Effector memory CD4-positive, alpha-beta T cell (primary cell): ENCODE data around the gene IMPA2.

Experiments
- DNase-seq, 3 donors: peaks; one replicate each; pipeline ENCODE4 v3.0.0-alpha.2; 2020
- H3K27ac ChIP-seq: 2 replicates; pipeline ENCODE4 v1.7.0; 2013; ENCODE audit warnings: mild to moderate bottlenecking, low read length, moderate library complexity; ENCODE audit not compliant: insufficient read depth, poor library complexity, severe bottlenecking
- H3K27me3 ChIP-seq: replicated peaks from 2 replicates; pipeline ENCODE4 v1.7.0; 2013; ENCODE audit warnings: mild to moderate bottlenecking, low read length; ENCODE audit not compliant: insufficient read depth, control insufficient read depth, poor library complexity, severe bottlenecking
- H3K36me3 ChIP-seq: 2 replicates; pipeline ENCODE4 v1.7.0; 2013; ENCODE audit warnings: mild to moderate bottlenecking, low read length, moderate library complexity; ENCODE audit not compliant: control insufficient read depth, insufficient read depth
- H3K4me1 ChIP-seq: 2 replicates; pipeline ENCODE4 v1.7.0; 2013; ENCODE audit warnings: low read length, mild to moderate bottlenecking; ENCODE audit not compliant: control insufficient read depth, insufficient read depth, poor library complexity, severe bottlenecking
- H3K4me3 ChIP-seq: 2 replicates; pipeline ENCODE4 v1.7.0; 2013; ENCODE audit warnings: low read length, low read depth, mild to moderate bottlenecking; ENCODE audit not compliant: insufficient read depth, poor library complexity, severe bottlenecking
- H3K9me3 ChIP-seq: 2 replicates; pipeline ENCODE4 v1.7.0; 2013; ENCODE audit warnings: mild to moderate bottlenecking, low read length, moderate library complexity; ENCODE audit not compliant: control insufficient read depth

IMPA2 gene

DNA sequence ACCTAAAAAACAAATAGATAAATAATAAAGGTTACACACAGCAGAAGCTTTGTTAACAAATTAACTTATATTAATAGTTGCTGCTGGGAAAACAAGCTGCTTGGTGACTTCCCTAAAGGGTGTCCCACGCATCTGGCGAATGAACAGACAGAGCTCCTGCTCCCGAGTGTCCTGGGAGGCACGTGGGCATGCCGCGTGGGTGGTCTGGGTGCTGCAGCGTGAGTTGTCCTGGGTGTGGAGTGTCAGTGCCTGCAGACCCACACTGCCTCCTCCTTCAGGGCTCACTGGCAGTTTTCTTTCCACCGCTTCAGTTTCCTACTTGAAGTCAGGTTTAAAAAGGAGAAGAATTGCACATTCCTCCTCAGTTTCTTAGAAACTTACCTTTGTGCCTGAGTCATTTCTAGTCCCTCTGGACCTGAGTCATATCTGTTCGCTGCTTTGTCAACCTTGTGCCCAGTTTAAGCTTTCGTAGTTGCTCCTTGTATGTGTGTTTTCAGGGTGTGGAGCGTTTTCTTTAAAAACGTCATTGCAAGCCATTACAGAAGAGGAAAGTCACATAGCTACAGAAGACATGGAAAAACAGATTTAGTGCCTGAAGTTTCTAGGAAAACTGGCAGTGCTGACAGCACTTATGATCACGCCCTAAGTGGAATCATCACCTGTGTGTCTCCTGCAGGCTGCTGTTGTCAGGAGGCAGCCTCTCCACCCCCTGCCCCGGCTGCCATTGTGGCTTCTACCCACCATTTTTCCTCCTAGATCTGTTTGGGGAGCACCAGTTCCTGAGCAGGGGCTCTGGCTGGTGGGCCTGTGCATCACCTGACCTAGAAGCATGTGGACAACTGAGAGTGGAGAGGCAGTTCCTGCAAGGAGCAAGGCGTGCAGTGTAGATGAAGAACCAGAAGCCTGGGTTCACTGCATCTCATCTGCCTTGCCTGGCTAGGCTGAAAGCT, 24.5 kb downstream of the IMPA2 start:
- no peaks in the 10 kb centered on the region for H3K4me1 ChIP-seq
- H3K27ac ChIP-seq = no peak overlapping the region
- DNase-seq = no peak
- H3K27me3 ChIP-seq = no peaks in the 10 kb centered on the region
- H3K36me3 ChIP-seq = no peaks in the 10 kb centered on the region
- H3K9me3 ChIP-seq = no peaks in the 10 kb centered on the region
- H3K4me3 ChIP-seq = no peak overlapping the region

DNA sequence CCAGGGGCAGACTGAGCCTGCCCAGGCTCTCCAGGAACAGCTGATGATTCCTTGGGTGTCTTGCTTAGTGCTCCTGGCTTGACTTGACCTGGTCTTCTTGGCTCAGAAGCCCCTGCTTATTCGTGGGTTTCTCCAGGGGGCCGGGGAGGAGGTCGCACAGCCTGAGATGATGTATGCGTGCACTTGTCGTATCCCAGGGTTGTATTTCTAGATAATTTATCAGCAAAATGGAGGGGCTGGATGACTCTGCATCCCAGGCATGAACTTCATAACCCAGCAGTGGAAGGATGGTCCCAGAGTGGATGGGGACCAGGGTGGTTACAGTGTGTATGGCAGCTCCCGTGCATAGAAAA, 25.2 kb downstream of the IMPA2 start:
- no peak overlapping the region for H3K27ac ChIP-seq
- no peaks in the 10 kb centered on the region for H3K9me3 ChIP-seq
- no peaks in the 10 kb centered on the region for H3K36me3 ChIP-seq

DNA sequence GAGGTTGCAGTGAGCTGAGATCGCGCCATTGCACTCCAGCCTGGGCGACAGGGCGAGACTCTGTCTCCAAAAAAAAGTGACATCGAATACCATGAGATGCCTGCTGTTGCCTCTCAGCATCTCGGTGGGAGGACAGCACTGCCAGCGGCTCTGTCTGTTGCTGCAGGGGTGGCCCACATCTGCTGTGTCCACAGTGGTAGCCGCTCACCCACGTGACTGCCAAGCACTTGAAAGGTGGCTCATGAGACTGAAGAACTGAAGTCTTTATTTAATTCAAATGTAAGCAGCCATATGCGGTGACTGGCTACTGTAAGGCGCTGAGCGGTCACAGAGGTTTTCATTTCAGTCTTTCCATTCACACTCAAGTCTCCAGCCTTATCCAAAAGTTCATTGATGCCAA, 25.8 kb downstream of the IMPA2 start:
- Histone ChIP-seq H3K27ac (no peak overlapping the region), H3K36me3 (no peaks in the 10 kb centered on the region), H3K4me1 (no peaks in the 10 kb centered on the region), H3K4me3 (no peak overlapping the region), H3K9me3 (no peaks in the 10 kb centered on the region), H3K27me3 (no peaks in the 10 kb centered on the region)
- no peak for DNase-seq

More for the DNA sequence above, 25.2 kb downstream of the IMPA2 start:
- no peak for DNase-seq
- no peaks in the 10 kb centered on the region for H3K27me3 ChIP-seq
- no peak overlapping the region for H3K4me3 ChIP-seq
- H3K4me1 ChIP-seq = no peaks in the 10 kb centered on the region

DNA sequence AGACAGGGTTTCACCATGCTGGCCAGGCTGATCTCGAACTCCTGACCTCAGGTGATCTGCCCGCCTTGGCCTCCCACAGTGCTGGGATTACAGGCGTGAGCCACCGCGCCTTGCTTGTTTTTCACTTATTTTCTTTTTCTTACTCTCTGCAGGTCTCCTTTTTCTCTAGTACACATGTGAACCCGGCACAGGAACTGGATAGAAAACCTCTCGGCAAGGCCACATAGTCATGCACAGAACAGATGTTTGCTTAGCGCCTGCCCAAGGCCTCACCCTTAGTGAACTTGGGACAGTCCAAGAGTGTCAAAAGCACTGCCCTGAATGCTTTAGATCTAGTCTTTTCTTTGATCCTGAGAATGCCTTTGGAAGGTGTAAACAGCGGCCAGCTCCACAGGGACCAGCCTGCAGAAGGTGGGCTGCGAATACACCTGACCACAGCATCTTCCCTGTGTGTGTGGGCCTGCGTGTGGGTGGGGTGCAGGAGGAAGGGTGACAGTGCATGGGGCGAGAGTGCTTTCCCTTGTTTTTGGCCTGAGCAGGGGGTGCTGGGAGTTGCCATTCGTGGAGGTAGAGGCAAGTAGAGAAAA, 27.0 kb downstream of the IMPA2 start:
- H3K27me3 ChIP-seq = no peaks in the 10 kb centered on the region
- DNase-seq = no peak
- no peaks in the 10 kb centered on the region for H3K36me3 ChIP-seq
- H3K27ac ChIP-seq = no peak overlapping the region
- no peaks in the 10 kb centered on the region for H3K4me1 ChIP-seq
- H3K4me3 ChIP-seq = no peak overlapping the region
- H3K9me3 ChIP-seq = no peaks in the 10 kb centered on the region

DNA sequence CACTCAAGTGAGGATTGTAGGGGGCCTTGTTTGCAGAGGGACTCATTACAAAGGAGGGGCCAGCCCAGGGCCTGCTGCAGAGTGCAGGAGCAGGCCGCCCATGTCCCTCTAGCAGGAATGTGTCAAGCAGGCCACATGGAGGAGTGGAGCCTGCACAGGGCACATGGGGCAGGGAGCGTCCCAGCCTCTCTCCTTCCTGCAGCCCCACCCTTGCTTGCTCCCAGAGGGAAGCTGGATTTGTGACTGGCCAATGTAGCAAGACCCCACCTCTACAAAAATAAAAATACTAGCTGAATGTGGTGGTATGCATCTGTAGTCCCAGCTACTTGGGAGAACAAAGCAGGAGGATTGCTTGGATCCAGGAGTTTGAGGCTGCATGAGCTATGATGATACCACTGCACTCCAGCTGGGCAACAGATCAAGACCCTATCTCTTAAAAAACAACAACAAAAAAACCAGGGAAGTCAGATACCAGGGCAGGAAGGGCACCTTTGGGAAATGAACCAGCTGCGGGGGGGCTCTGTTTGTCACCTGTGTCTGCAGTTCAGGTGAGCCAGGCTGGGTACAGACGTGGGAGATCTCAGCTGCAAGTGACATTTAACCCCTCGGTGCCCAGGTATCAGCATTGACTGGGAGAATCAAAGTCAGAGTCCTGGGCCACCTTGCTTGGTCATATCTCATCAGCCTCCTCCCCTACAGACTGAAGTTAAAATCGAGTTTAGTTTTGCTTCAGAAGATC, 27.7 kb downstream of the IMPA2 start:
- Histone ChIP-seq H3K36me3 (no peaks in the 10 kb centered on the region), H3K9me3 (no peaks in the 10 kb centered on the region)

DNA sequence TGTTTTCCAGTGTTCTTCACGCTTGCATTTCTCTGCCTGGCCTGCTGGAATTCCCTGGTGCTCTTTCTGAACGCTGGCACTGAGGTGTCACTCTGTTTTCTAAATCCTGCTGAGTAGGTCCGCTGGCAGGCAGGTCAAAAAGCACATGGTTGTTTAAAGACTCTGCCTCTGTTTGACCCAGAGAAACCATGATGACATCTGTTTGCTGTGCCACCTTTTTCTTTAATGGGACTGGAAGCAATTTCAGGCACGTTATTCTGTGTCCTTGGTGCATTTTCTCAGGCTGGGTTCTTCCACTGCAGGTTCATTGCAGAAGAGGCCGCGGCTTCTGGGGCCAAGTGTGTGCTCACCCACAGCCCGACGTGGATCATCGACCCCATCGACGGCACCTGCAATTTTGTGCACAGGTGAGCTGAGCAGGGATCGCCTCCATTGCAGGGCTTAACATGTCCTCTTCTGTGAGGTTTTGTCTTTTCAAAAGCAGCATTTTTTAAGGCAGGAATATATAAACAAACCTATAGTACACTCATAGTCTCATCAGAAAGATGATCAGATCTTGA, 28.4 kb downstream of the IMPA2 start:
- Histone ChIP-seq H3K36me3 (no peaks in the 10 kb centered on the region), H3K4me3 (no peak overlapping the region), H3K9me3 (no peaks in the 10 kb centered on the region), H3K27me3 (no peaks in the 10 kb centered on the region), H3K4me1 (no peaks in the 10 kb centered on the region), H3K27ac (no peak overlapping the region)
- no peak for DNase-seq

More for the DNA sequence above, 27.7 kb downstream of the IMPA2 start:
- no peak for DNase-seq
- no peaks in the 10 kb centered on the region for H3K4me1 ChIP-seq
- no peaks in the 10 kb centered on the region for H3K27me3 ChIP-seq
- H3K27ac ChIP-seq = no peak overlapping the region
- no peak overlapping the region for H3K4me3 ChIP-seq

DNA sequence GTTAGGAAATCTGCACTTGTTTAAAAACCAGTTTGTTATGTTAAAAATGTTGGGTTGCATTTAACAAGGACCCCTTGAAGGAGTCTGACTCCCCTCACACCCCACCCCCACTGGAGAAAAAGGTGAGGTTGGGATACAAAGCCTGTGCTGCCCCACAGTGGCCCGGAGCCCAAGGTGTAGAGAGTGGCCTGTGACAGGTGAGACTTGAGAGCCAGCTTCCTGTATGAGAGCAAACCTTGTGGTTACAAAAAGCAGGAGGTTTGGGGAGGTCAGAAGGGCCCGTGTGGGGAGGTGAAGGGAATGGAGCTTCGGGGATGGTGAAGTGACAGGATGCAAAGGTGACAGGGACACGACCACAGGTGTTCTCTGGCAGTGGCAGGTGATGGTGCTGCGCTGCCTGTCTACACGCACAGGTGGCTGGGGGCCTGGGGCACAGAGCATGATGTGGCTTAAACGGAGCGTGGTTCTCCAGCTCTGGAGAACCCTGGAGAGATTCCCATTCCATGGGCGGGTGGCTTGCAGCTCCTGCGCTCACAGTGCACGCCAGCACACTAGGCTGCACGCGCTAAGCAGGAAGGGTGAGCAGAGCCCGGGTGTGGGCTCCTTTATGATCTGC, 29.0 kb downstream of the IMPA2 start:
- Histone ChIP-seq H3K27ac (no peak overlapping the region), H3K4me3 (no peak overlapping the region), H3K36me3 (no peaks in the 10 kb centered on the region), H3K4me1 (no peaks in the 10 kb centered on the region), H3K27me3 (no peaks in the 10 kb centered on the region), H3K9me3 (no peaks in the 10 kb centered on the region)
- DNase-seq = no peak

DNA sequence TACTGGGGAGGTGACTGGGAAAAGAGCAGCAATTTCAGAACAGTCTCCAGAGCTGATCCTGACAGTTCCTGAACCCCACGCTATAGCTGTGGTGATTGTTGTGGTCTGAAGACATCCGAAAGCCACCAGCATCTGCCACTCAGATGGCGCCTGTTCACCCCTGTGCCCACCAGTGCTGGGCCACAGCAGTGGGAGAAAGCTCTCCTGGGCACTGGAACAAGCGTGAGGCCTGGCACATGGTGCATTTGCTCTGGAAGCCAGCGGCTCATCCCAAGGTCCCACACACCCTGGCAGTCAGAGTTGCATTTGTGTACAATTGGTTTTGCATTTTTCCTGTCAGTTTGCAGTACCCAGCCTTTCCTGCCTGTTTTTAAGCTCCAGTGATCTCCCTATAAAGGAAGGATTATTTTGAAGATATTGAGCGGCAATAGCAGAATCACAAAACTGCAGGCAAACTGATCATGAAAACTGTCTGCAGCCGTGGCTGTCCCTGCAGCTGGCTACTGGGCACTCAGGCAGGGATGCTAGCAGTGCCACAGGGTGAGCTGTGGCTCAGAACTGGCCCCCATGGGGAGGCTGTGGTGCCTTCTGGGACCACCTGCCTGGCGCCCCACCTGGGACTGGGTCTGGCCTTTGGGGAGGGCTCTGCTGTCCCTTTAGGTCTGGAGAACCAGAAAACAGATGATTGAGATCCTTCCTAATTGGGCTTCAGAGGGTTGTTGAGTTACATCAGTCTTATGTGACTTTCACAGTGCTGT, 30.1 kb downstream of the IMPA2 start:
- Histone ChIP-seq H3K27me3 (no peaks in the 10 kb centered on the region), H3K9me3 (no peaks in the 10 kb centered on the region), H3K36me3 (no peaks in the 10 kb centered on the region), H3K27ac (no peak overlapping the region), H3K4me1 (no peaks in the 10 kb centered on the region), H3K4me3 (no peak overlapping the region)
- no peak for DNase-seq

DNA sequence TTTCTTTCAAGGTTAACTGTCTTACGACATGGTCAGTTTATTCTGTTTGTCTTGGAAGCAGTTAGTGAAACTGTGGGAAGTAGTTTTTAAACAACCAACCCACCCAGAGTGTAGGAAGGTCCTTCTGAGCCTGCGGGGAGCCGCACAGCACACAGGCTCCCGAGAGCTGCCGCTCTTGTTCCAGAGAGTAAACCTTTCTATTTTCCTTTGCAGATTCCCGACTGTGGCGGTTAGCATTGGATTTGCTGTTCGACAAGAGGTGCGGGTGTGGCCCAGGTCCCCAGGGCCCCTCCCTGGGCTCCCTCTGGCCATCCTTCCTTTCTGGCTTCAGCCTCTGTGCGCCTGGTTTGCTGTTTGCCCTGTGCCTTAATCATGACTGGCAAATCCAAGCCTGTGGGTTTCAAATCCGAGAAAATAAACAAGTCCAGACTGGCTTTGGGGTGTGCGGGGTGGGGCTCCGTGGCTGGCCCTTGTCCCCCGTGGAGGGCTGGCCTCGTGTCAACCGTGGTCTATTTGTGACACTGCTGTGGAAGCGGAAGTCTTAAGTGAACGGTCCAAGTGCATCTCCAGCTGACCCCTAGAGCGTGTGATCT, 30.7 kb downstream of the IMPA2 start:
- Histone ChIP-seq H3K27me3 (no peaks in the 10 kb centered on the region), H3K4me3 (no peak overlapping the region), H3K27ac (no peak overlapping the region), H3K4me1 (no peaks in the 10 kb centered on the region), H3K36me3 (no peaks in the 10 kb centered on the region), H3K9me3 (no peaks in the 10 kb centered on the region)
- no peak for DNase-seq
